ENCODE results near the gene DBF4B. TPM values are rescaled to one million over a fixed set of nuclear protein-coding genes. Genes with fewer than 3 reads are reported as not detected.
"Not testable (repeated sequence)": the region's sequence is repeated elsewhere in the genome, so short reads cannot be mapped to it uniquely, and the experiment has no call there.

The DBF4B gene
- total RNA-seq, 4 donors from 2014 or later, result 3.5 to 8.9 (median 3.7) TPM

DNA sequence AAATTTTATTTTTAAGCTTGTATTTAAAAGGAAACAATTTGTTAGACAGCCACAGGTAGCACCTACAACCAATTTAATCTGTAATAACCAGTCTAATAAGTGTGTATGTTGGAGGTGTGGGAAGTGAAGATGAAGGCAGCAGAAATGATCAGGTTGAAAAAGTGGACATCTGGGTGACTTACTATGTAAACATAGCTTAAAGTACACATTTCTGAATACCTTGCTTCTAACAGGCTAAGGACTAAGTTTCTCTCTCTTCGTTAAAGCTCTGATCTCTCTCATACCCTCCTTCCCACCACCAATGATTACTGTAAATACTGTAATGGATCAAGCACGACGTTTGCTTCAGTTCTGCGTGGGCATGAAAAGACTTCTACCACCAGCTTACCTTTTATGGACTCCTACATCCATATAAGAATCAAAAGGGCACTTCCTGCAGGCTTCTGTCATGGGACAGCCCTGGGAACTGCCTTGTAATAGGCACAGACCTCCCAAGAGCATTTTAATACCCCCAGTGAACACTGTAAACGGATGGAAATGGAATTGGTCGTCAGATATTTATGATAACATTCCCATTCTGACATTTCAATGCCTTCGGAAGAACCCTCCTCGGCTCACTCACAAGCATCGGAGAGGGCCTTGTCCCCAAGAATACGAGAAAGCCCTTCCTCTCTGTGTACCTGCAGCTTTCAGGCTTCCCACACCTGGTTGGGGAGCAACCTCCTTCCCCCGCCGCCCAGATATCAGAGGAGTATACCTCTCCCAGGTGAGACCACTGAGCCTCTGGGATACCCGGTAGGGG is 19.6 kb upstream of the DBF4B start:
- WGBS, result 4% methylated on average over 10 of the region's 13 CpGs

DNA sequence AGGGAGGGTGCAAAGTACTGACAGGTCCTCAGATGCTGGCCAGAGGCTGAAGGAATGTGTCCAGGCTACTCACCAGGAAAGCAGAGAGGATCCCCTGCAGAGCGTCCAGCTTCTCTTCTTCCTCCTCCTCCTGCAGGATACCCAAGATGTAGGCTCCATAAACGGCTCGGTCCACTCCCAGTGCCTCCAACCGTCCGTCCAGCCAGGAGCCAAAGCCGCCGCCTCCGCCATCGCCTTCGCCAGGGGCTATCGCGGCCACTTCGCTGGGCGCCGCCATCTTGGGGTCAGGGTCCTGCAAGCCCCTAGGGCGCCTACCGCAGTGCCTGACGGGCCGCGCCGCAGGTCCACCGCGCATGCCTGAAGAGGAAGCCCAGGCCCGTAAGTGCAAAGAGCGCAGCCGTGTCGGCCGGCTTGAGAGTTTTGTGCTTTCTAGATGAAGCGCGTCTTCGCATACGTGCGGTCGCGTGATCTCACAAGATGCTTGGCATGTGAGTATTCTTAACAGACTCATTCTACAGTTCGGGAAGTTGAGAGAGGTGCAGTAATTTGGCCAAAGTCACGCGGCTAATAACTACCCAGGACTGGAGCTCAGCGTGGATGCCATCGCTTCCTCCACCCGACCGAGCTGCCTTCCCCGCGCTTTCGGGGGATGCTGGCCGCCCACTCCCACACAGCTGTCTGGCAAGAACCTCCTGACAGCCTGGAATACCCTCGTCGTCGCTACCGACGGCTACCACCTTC is 18.8 kb upstream of the DBF4B start, which contains the start of gene CCDC43:
Gene CCDC43 (minus strand): TSS at position 300 of the 741 bp plus-strand sequence. CDS start 23 bp downstream, at position 277.
- Histone ChIP-seq H3K27ac (peak within 1 kb of the TSS; percentile 86), H3K9me3 (no peaks in the 10 kb centered on the region), H3K27me3 (no peaks in the 10 kb centered on the region), H3K36me3 (peaks cover 7% of the 10 kb centered on the region), H3K4me1 (peaks cover 34% of the 10 kb centered on the region), H3K4me3 (peak within 1 kb of the TSS; percentile 85)
- DNase-seq (ENCODE audit: low spot score in 2 of 2), result peak; percentile 91 to 93
- TF ChIP-seq POLR2A (IDR thresholded peaks at IDR 0.05) (peak in 1 of 2 donors; percentile 20), POLR2AphosphoS5 (IDR thresholded peaks at IDR 0.05) (no peak), EP300 (IDR thresholded peaks at IDR 0.05) (no peak)
- TF ChIP-seq, protein P1, sequence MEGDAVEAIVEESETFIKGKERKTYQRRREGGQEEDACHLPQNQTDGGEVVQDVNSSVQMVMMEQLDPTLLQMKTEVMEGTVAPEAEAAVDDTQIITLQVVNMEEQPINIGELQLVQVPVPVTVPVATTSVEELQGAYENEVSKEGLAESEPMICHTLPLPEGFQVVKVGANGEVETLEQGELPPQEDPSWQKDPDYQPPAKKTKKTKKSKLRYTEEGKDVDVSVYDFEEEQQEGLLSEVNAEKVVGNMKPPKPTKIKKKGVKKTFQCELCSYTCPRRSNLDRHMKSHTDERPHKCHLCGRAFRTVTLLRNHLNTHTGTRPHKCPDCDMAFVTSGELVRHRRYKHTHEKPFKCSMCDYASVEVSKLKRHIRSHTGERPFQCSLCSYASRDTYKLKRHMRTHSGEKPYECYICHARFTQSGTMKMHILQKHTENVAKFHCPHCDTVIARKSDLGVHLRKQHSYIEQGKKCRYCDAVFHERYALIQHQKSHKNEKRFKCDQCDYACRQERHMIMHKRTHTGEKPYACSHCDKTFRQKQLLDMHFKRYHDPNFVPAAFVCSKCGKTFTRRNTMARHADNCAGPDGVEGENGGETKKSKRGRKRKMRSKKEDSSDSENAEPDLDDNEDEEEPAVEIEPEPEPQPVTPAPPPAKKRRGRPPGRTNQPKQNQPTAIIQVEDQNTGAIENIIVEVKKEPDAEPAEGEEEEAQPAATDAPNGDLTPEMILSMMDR (IDR thresholded peaks at IDR 0.05), result no peak
- 0% methylated on average over 23 of the region's 51 CpGs for WGBS

More for the DNA sequence above, 19.6 kb upstream of the DBF4B start:
- Histone ChIP-seq H3K27ac (peak overlapping the region; percentile 86), H3K9me3 (no peaks in the 10 kb centered on the region), H3K27me3 (no peaks in the 10 kb centered on the region), H3K36me3 (peaks cover 14% of the 10 kb centered on the region), H3K4me1 (peaks cover 34% of the 10 kb centered on the region), H3K4me3 (peak overlapping the region; percentile 85)
- no peak for DNase-seq (ENCODE audit: low spot score in 2 of 2)
- no peak for TF ChIP-seq EP300 (IDR thresholded peaks at IDR 0.05)
- TF ChIP-seq, protein P1 (IDR thresholded peaks at IDR 0.05), result no peak
- no peak for TF ChIP-seq POLR2AphosphoS5 (IDR thresholded peaks at IDR 0.05)
- TF ChIP-seq POLR2A (IDR thresholded peaks at IDR 0.05), result no peak

DNA sequence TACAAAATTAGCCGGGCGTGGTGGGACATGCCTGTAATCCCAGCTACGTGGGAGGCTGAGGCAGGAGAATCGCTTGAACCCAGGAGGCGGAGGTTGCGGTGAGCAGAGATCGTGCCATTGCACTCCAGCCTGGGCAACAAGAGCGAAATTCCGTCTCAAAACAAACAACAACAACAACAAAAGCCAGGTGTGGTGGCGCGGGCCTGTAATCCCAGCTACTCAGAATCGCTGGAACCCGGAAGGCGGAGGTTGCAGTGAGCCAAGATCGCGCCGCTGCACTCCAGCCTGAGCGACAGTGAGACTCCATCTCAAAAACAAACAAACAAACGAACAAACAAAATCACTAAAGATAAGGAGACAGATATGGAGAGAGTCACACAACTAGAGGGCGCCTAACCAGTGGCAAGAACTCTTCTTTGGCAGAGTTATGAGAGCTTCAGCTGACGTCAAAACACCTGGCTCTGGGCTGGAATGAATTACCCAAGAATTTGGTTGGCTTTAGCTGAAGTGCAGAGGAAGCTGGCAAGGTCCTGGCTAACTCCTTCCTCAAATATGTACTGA is 17.6 kb upstream of the DBF4B start:
- H3K36me3 ChIP-seq; DNase-seq (ENCODE audit: low spot score in 2 of 2); H3K9me3 ChIP-seq; H3K27me3 ChIP-seq: not testable (repeated sequence)
- peak overlapping the region; percentile 85 for H3K4me3 ChIP-seq
- 72% methylated on average over 21 of the region's 21 CpGs for WGBS
- peak overlapping the region; percentile 86 for H3K27ac ChIP-seq
- H3K4me1 ChIP-seq, result peaks cover 31% of the 10 kb centered on the region
- TF ChIP-seq, protein P1 (IDR thresholded peaks at IDR 0.05), result peak in 1 of 2 donors; percentile 27

DNA sequence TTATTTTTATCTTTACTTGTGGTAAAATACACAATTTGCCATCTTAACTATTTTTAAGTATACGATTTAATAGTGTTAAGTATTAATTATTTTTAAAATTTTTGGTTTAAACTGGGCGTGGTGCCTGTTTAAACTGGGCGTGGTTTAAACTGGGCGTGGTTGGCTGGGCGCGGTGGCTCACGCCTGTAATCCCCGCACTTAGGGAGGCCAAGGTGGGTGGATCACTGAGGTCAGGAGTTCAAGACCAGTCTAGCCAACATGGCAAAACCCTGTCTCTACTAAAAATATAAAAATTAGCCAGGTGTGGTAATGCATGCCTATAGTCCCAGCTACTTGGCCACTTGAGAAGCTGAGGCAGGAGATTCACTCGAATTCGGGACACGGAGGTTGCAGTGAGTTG is 14.9 kb upstream of the DBF4B start:
- H3K36me3 ChIP-seq, result no peaks in the 10 kb centered on the region
- WGBS, result 64% methylated on average over 11 of the region's 11 CpGs
- TF ChIP-seq, protein P1 (IDR thresholded peaks at IDR 0.05), result no peak
- TF ChIP-seq EP300 (IDR thresholded peaks at IDR 0.05), result no peak
- TF ChIP-seq POLR2AphosphoS5 (IDR thresholded peaks at IDR 0.05), result no peak
- TF ChIP-seq POLR2A (IDR thresholded peaks at IDR 0.05), result no peak
- no peak for DNase-seq (ENCODE audit: low spot score in 2 of 2)
- no peak overlapping the region for H3K4me3 ChIP-seq
- H3K27ac ChIP-seq, result no peak overlapping the region
- no peaks in the 10 kb centered on the region for H3K9me3 ChIP-seq
- H3K27me3 ChIP-seq, result no peaks in the 10 kb centered on the region
- peaks cover 23% of the 10 kb centered on the region for H3K4me1 ChIP-seq

DNA sequence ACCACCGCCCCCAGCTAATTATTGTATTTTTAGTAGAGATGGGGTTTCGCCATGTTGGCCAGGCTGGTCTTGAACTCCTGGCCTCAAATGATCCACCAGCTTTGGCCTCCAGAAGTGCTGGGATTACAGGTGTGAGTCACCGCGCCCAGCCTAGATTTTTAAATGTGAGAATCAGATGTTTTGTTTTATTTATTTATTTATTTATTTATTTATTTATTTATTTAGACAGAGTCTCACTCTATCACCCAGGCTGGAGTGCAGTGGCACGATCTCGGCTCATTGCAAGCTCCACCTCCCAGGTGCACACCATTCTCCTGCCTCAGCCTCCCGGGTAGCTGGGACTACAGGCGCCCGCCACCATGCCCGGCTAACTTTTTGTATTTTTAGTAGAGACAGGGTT is 8.2 kb upstream of the DBF4B start:
- H3K27ac ChIP-seq; H3K4me3 ChIP-seq; H3K27me3 ChIP-seq; H3K36me3 ChIP-seq; H3K9me3 ChIP-seq; H3K4me1 ChIP-seq; DNase-seq (ENCODE audit: low spot score in 2 of 2): not testable (repeated sequence)
- 95% methylated on average over 10 of the region's 10 CpGs for WGBS
